Colonic mucosa (tissue), 4 donors: ENCODE results near the gene STPG4. TPM values are rescaled to one million over a fixed set of nuclear protein-coding genes. Genes with fewer than 3 reads are reported as not detected.

ENCODE experiments used
- DNase-seq: peaks from one replicate; pipeline ENCODE4 v3.0.0-alpha.2; 2020
- H3K27ac ChIP-seq: fragments of 200-600 bp; one replicate; pipeline ENCODE4 v1.8.0; 2021
- H3K27me3 ChIP-seq: fragments of 200-600 bp; one replicate; pipeline ENCODE4 v1.8.0; 2021
- H3K36me3 ChIP-seq: fragments of 200-600 bp; one replicate; pipeline ENCODE4 v1.8.0; 2021
- H3K4me1 ChIP-seq: fragments of 200-600 bp; one replicate; pipeline ENCODE4 v1.8.0; 2021; ENCODE audit warnings: mild to moderate bottlenecking
- H3K4me3 ChIP-seq: fragments of 200-600 bp; one replicate; pipeline ENCODE4 v1.8.0; 2021
- H3K9ac ChIP-seq, 2 donors: one replicate each; pipeline ENCODE4 v1.7.0; 2013; ENCODE audit warnings: control low read depth in 2 of 2, low read depth in 2 of 2, low read length in 2 of 2
- H3K9me3 ChIP-seq: fragments of 200-600 bp; one replicate; pipeline ENCODE4 v1.8.0; 2021
- intact Hi-C: fragments of 100-400 bp; cut with DNase I; formaldehyde crosslinking; loops from one replicate; pipeline ENCODE4 v1.14.1; 2022
- total RNA-seq, 2 donors: library from RNA; stranded (reverse); fragmentation: NEBNext Ultra II Directional in 1 of 2; extraction: Animal tissue kit (Norgen Biotek cat#: 25700) in 1 of 2; gene quantifications; one replicate each; pipeline ENCODE4 v1.2.1, GENCODE V29; 2021
- TF ChIP-seq, protein P1 (sequence below): fragments of 200-600 bp; IDR thresholded peaks from one replicate; pipeline ENCODE4 v1.8.0; 2022; ENCODE audit warnings: antibody characterized with exemption, mild to moderate bottlenecking
- donor health status: healthy.
- donor health status: DM: no; HTN: no; CAD: no.
- donor health status: DM: no; HTN: no; CAD: no.

STPG4 gene
- total RNA-seq, 2 donors from 2014 or later, result 0.21 to 0.47 TPM

DNA sequence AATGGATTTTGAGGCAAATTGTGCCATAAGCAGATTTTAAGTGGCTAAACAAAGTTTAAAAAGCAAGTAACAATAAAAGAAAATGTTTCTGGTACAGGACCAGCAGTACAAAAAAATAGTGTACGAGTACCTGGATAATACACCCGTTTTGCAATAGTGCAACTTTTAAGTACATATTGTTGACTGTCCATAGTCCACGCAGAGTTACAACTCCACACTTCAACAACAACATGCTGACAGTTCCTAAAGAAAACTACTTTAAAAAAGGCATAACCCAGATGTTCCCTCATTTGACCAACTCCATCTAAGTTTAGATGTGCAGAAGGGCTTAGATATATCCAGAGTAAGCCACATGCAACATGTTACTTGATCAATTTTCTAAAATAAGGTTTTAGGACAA, 5.1 kb upstream of the STPG4 start:
- no peak overlapping the region for H3K4me3 ChIP-seq
- peaks cover under 1% of the 10 kb centered on the region for H3K4me1 ChIP-seq
- no peaks in the 10 kb centered on the region for H3K9me3 ChIP-seq
- peaks cover 5% of the 10 kb centered on the region for H3K36me3 ChIP-seq
- H3K27ac ChIP-seq, result no peak overlapping the region
- intact Hi-C loops, result no loop called here
- no peaks in the 10 kb centered on the region for H3K27me3 ChIP-seq
- TF ChIP-seq, protein P1, sequence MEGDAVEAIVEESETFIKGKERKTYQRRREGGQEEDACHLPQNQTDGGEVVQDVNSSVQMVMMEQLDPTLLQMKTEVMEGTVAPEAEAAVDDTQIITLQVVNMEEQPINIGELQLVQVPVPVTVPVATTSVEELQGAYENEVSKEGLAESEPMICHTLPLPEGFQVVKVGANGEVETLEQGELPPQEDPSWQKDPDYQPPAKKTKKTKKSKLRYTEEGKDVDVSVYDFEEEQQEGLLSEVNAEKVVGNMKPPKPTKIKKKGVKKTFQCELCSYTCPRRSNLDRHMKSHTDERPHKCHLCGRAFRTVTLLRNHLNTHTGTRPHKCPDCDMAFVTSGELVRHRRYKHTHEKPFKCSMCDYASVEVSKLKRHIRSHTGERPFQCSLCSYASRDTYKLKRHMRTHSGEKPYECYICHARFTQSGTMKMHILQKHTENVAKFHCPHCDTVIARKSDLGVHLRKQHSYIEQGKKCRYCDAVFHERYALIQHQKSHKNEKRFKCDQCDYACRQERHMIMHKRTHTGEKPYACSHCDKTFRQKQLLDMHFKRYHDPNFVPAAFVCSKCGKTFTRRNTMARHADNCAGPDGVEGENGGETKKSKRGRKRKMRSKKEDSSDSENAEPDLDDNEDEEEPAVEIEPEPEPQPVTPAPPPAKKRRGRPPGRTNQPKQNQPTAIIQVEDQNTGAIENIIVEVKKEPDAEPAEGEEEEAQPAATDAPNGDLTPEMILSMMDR, result no peak
- no peak overlapping the region for H3K9ac ChIP-seq
- no peak for DNase-seq

DNA sequence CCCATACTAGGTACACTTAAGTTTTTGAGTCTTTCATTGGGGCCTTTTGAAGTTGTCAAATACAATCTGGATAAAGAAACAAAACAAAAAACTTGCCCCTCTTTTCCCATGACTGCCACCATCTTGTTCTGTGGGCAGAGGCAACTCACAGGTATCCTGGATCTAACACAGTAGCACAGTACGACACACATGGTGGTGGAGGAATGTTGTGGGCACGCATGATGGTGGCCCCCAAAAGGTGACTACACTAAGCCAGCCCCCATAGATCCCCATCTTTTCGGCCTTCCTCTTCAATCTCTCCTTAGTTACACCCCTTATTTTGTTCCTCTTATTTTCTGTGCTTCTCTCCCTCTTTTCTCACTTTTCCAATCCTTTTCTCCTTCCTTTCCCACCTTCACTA, 4.5 kb upstream of the STPG4 start:
- H3K27ac ChIP-seq, result no peak overlapping the region
- TF ChIP-seq, protein P1, result no peak
- H3K36me3 ChIP-seq, result peaks cover 5% of the 10 kb centered on the region
- no peak for DNase-seq
- H3K4me1 ChIP-seq, result no peaks in the 10 kb centered on the region
- no peaks in the 10 kb centered on the region for H3K27me3 ChIP-seq
- no peak overlapping the region for H3K9ac ChIP-seq
- no peak overlapping the region for H3K4me3 ChIP-seq
- intact Hi-C loops, result no loop called here
- H3K9me3 ChIP-seq, result no peaks in the 10 kb centered on the region

DNA sequence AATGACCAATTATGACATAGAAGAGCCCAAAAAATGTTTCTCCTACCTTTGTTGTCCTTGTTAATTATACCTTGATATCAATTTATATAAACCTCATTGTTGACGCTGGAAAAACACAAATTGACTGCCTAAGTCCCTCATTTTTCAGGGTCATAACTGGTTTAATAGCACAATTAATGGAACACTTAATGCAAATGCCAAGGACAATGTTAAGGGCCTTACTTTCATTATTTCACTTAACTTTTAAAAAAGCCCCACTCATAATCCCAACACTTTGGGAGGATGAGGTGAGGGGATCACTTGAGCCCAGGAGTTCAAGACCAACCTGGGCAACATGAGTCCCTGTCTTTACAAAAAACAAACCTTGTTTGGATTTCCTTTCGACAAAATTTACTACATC, 3.5 kb upstream of the STPG4 start:
- no peaks in the 10 kb centered on the region for H3K9me3 ChIP-seq
- TF ChIP-seq, protein P1, result no peak
- H3K4me1 ChIP-seq, result no peaks in the 10 kb centered on the region
- no peak for DNase-seq
- intact Hi-C loops, result no loop called here
- no peak overlapping the region for H3K4me3 ChIP-seq
- H3K9ac ChIP-seq, result no peak overlapping the region
- H3K27me3 ChIP-seq, result no peaks in the 10 kb centered on the region
- H3K27ac ChIP-seq, result no peak overlapping the region
- peaks cover 5% of the 10 kb centered on the region for H3K36me3 ChIP-seq

DNA sequence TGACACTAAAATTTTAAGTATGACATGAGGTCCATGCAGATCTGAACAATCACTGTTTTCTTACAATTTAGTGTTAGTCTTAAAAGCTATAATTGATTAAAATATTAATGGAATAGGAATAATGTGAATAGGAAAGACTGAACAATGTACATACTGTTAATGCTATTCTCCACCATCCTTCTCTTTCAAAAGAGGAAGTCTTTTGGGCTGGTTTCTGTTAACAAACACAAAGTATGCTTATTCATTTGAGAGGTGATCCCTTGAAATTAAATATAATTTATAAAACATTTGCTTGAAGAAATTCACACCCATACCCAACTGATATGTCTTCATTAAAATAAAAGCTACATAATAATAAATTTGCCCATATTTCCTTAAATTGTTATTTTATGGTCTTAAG, 2.3 kb downstream of the STPG4 start:
- H3K9me3 ChIP-seq, result no peaks in the 10 kb centered on the region
- intact Hi-C loops, result no loop called here
- H3K4me1 ChIP-seq, result no peaks in the 10 kb centered on the region
- H3K27me3 ChIP-seq, result no peaks in the 10 kb centered on the region
- H3K36me3 ChIP-seq, result peaks cover 5% of the 10 kb centered on the region
- TF ChIP-seq, protein P1, result no peak
- no peak overlapping the region for H3K9ac ChIP-seq
- no peak overlapping the region for H3K4me3 ChIP-seq
- DNase-seq, result no peak
- no peak overlapping the region for H3K27ac ChIP-seq

DNA sequence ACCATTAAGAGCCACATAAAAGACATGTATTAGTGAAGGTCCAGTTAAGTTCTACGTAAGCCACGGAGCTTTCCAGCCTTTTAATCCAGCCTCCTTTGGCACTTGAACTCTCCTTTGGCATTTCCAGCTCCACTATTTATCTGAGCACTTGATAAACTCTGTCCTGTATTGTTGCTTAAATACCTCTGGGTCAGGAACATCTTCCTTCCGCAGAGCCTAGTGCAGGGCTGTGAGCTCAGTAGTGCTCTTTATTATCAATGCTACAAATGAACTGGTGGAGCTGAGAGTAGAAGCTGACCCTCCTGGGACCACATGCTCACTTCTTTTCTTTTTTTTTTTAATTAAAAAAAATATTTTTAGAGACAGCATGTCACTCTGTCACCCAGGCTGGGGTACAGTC, 4.9 kb downstream of the STPG4 start:
- Histone ChIP-seq H3K4me3 (no peak overlapping the region), H3K27me3 (no peaks in the 10 kb centered on the region), H3K9ac (no peak overlapping the region), H3K36me3 (peaks cover 5% of the 10 kb centered on the region), H3K27ac (no peak overlapping the region), H3K4me1 (no peaks in the 10 kb centered on the region), H3K9me3 (no peaks in the 10 kb centered on the region)
- intact Hi-C loops, result no loop called here
- no peak for DNase-seq
- TF ChIP-seq, protein P1, result no peak

DNA sequence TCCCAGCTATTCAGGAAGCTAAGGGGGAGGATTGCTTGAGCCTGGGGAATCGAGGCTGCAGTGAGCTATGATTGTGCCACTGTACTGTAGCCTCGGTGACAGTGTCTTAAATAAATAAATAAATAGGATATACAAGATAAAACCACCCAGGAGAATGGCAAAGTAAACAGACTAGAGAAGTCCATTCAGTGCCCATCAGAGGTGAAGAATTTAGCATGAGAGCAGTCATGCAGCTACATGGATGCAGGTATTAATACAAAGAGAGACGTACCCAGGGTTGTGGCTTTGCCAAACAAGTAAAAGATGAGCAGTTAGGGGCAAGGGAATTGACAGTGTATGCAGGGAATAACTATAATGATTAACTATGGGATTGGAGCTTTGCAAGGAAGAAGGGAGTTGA, 8.1 kb downstream of the STPG4 start:
- DNase-seq, result no peak

More for the DNA sequence above, 8.1 kb downstream of the STPG4 start:
- H3K4me3 ChIP-seq, result no peak overlapping the region
- no peaks in the 10 kb centered on the region for H3K27me3 ChIP-seq
- H3K4me1 ChIP-seq, result no peaks in the 10 kb centered on the region
- no peaks in the 10 kb centered on the region for H3K9me3 ChIP-seq
- no peak overlapping the region for H3K27ac ChIP-seq
- H3K36me3 ChIP-seq, result peaks cover 5% of the 10 kb centered on the region
- H3K9ac ChIP-seq, result no peak overlapping the region
- intact Hi-C loops, result no loop called here
- TF ChIP-seq, protein P1, result no peak
